Right atrium auricular region (tissue), 2 donors: ENCODE results near the gene PGAM2. TPM values are rescaled to one million over a fixed set of nuclear protein-coding genes. Genes with fewer than 3 reads are reported as not detected.

Experiments used
- DNase-seq: peaks from one replicate; pipeline ENCODE4 v3.0.0-alpha.2; 2019; ENCODE audit warnings: low spot score
- H3K27ac ChIP-seq, 2 donors: fragments of 200-600 bp; sonication (generic); 1 replicate in 1 of 2; 2 replicates in 1 of 2; pipeline ENCODE4 v1.5.1; 2016 to 2019
- H3K27me3 ChIP-seq, 2 donors: fragments of 200-600 bp; sonication (generic); one replicate each; pipeline versions ENCODE4 v1.5.1 to v1.6.0; 2017 to 2019
- H3K36me3 ChIP-seq: fragments of 200-600 bp; sonication (generic); one replicate; pipeline ENCODE4 v1.5.1; 2016
- H3K4me1 ChIP-seq, 2 donors: fragments of 200-600 bp; sonication (generic); one replicate each; pipeline versions ENCODE4 v1.5.1 to v1.6.0; 2017 to 2019
- H3K4me3 ChIP-seq, 2 donors: fragments of 200-600 bp; sonication (generic); 1 replicate in 1 of 2; 2 replicates in 1 of 2; pipeline ENCODE4 v1.5.1; 2017 to 2019; ENCODE audit warnings: mild to moderate bottlenecking in 1 of 2, moderate library complexity in 1 of 2
- H3K9me3 ChIP-seq, 2 donors: fragments of 200-600 bp; sonication (generic); one replicate each; pipeline ENCODE4 v1.5.1; 2019
- CTCF ChIP-seq, 2 donors: fragments of 200-600 bp; sonication (generic); IDR thresholded peaks; one replicate each; pipeline ENCODE4 v1.5.1; 2019; ENCODE audit warnings: antibody characterized with exemption in 2 of 2
- total RNA-seq, 2 donors: library from RNA; depleted of rRNA; stranded (reverse); fragments of >200 nt; gene quantifications; one replicate each; pipeline ENCODE4 v1.1.0, GENCODE V29; 2016

Gene PGAM2
- total RNA-seq, 2 donors from 2014 or later: 680 to 2,809 TPM

GRCh38 chr7:44073664-44074348 lies 8.4 kb upstream of the PGAM2 start:
- Histone ChIP-seq H3K9me3 (no peaks in the 10 kb centered on the region), H3K4me3 (peak overlapping the region in 1 of 2 donors; percentile 9), H3K4me1 (peaks cover 0 to 72% of the 10 kb centered on the region in 2 donors), H3K36me3 (peaks cover 52% of the 10 kb centered on the region), H3K27ac (peak overlapping the region; percentile 92 to 93), H3K27me3 (no peaks in the 10 kb centered on the region)
- DNase-seq: peak; percentile 81
- no peak for TF ChIP-seq CTCF (IDR thresholded peaks at IDR 0.05)

DNA sequence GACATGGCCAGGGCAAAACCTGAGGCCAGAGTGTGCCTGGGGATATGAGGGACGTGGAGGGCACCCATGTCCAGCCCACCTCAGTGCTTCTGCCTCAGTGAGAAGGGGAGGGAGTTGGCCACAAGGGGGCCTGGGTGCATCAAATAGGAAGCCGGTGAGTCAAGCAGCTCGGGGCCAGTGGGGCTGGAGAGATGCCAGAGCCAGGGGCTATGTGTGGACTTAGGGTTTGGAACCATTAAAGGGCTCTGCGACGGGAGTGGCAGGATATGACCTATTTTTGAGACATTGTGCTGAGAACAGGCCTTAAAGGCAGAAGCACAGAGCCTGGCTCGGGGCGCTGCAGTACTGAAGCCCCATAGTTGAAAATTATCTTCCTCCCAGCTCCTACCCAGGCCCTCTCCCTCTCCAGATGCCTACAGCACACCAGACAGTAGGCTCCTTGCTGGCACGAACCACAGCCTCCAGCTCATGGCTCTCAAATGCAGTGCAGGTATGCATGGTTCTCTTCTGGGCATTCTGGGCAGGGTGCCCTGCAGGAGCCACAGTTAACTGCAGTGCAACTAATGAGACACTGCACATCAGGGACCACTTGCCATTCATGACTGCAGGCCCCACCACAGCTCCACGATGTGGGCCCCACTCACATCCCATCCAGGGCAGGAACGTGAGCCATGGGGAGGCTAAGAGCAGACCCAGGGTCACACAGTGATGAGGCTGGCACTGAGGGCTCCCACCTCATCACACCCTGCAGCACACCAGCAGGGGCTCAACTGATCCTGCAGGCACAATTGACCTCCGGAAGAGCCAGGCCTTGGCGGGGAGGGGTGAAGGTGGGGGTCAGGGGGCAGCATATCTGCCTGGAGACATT lies 7.2 kb upstream of the PGAM2 start:
- Histone ChIP-seq H3K27me3 (no peaks in the 10 kb centered on the region), H3K27ac (peak overlapping the region; percentile 92 to 93), H3K9me3 (no peaks in the 10 kb centered on the region), H3K36me3 (peaks cover 40% of the 10 kb centered on the region), H3K4me3 (no peak overlapping the region), H3K4me1 (peaks cover 0 to 68% of the 10 kb centered on the region in 2 donors)
- DNase-seq: peak; percentile 92
- TF ChIP-seq CTCF (IDR thresholded peaks at IDR 0.05): peak; percentile 61 to 80

DNA sequence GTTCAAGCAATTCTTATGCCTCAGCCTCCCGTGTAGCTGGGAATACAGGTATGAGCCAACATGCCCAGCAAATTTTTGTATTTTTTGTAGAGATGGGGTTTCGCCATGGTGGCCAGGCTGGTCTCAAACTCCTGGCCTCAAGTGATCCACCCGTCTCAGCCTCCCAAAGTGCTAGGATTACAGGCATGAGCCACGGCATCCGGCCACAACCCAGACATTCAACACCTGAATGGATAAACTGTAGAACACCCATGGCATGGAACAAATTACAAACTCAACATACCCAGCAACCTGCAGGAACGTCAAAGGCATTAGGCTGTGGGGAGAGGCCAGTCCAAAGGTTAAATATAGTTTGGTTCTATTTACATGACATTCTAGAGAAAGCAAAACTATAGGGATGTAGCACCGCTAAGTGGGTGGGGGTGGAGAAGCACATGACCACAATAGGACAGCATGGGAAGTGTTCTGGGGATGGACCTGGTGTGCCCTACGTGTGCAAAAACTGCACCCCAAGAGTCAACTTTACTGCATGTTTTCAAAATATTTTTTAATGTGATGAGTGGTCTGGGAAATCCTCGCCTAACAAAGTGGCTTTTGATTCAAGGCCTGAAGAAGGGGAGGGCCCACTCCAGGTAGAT lies 6.5 kb upstream of the PGAM2 start:
- no peaks in the 10 kb centered on the region for H3K27me3 ChIP-seq
- H3K9me3 ChIP-seq: no peaks in the 10 kb centered on the region
- DNase-seq: no peak
- peaks cover 33% of the 10 kb centered on the region for H3K36me3 ChIP-seq
- TF ChIP-seq CTCF (IDR thresholded peaks at IDR 0.05): no peak
- peaks cover 0 to 68% of the 10 kb centered on the region in 2 donors for H3K4me1 ChIP-seq
- peak overlapping the region; percentile 92 to 93 for H3K27ac ChIP-seq
- no peak overlapping the region for H3K4me3 ChIP-seq

DNA sequence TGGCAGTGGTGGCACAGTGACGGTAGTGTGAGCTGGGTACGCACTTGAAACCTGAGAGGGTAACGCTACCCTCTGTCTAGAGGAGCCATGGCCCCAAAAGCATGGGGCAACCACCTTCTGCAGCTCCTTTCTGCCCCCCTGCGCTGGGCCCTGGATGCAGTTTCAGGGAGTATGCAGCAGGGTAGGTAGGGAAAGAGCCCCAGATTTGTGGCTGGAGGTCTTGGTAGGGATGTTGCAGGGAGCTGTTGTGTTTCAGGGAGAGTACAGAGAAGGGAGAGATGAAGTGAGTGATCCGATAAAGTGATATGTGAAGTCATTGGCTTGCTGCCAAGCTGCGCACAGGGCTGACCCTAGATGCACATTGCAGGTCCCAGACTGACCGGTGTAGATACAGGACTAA lies 2.7 kb upstream of the PGAM2 start:
- no peak for DNase-seq
- Histone ChIP-seq H3K9me3 (no peaks in the 10 kb centered on the region), H3K4me3 (no peak overlapping the region), H3K27me3 (no peaks in the 10 kb centered on the region), H3K4me1 (peaks cover 0 to 69% of the 10 kb centered on the region in 2 donors), H3K27ac (peak overlapping the region in 1 of 2 donors; percentile 89), H3K36me3 (peaks cover 6% of the 10 kb centered on the region)
- no peak for TF ChIP-seq CTCF (IDR thresholded peaks at IDR 0.05)

GRCh38 chr7:44067064-44067951 lies 1.9 kb upstream of the PGAM2 start:
- no peak overlapping the region for H3K4me3 ChIP-seq
- H3K4me1 ChIP-seq: peaks cover 0 to 69% of the 10 kb centered on the region in 2 donors
- peak overlapping the region; percentile 31 to 89 for H3K27ac ChIP-seq
- peaks cover 5% of the 10 kb centered on the region for H3K36me3 ChIP-seq
- no peaks in the 10 kb centered on the region for H3K27me3 ChIP-seq
- no peak for TF ChIP-seq CTCF (IDR thresholded peaks at IDR 0.05)
- no peaks in the 10 kb centered on the region for H3K9me3 ChIP-seq
- DNase-seq: no peak
